WTC11 (cell line): ENCODE results near the gene DPP9. TPM values are rescaled to one million over a fixed set of nuclear protein-coding genes. Genes with fewer than 3 reads are reported as not detected.

Experiments
- ATAC-seq: fragments of 200-7000 bp; cut with Tn5 transposase; 2 replicates; pipeline ENCODE4 v1.10.0; 2021; ENCODE audit warnings: mild to moderate bottlenecking, moderate library complexity
- CTCF ChIA-PET: fragments of 300-600 bp; sonication (Branson Sonifier 250); formaldehyde crosslinking; loops from one replicate; lab custom pipeline; 2021; ENCODE audit warnings: antibody characterized with exemption; lab: Charles Lee
- POLR2A ChIA-PET: fragments of 350-600 bp; sonication (Branson Sonifier 250); formaldehyde crosslinking; loops from one replicate; lab custom pipeline; 2021; ENCODE audit warnings: antibody characterized with exemption; lab: Charles Lee
- DNase-seq: peaks from one replicate; pipeline ENCODE4 v3.0.0; 2021; ENCODE audit warnings: low spot score
- H3K27ac Mint-ChIP-seq: 2 replicates; pipeline ENCODE4 v1.8.0; 2021; ENCODE audit warnings: mixed read lengths
- H3K27me3 Mint-ChIP-seq: 2 replicates; pipeline ENCODE4 v1.8.0; 2021; ENCODE audit warnings: low read depth, mild to moderate bottlenecking, moderate library complexity, mixed read lengths
- H3K36me3 Mint-ChIP-seq: 2 replicates; pipeline ENCODE4 v1.8.0; 2021; ENCODE audit warnings: mixed read lengths
- H3K4me1 Mint-ChIP-seq: 2 replicates; pipeline ENCODE4 v1.8.0; 2022; ENCODE audit warnings: mixed read lengths
- H3K4me3 Mint-ChIP-seq: 2 replicates; pipeline ENCODE4 v1.8.0; 2021; ENCODE audit warnings: mild to moderate bottlenecking, moderate library complexity, mixed read lengths
- H3K9me3 Mint-ChIP-seq: 2 replicates; pipeline ENCODE4 v1.8.0; 2021; ENCODE audit warnings: mixed read lengths
- ELF4 ChIP-seq: sonication (generic); formaldehyde crosslinking; IDR thresholded peaks from 2 replicates; pipeline ENCODE4 v1.8.1; 2022; ENCODE audit warnings: low read depth, mild to moderate bottlenecking, moderate library complexity, missing genetic modification reagents
- ETV6 ChIP-seq: sonication (generic); formaldehyde crosslinking; IDR thresholded peaks from 2 replicates; pipeline ENCODE4 v1.8.1; 2022; ENCODE audit warnings: mild to moderate bottlenecking, missing genetic modification reagents
- FOXJ3 ChIP-seq: sonication (generic); formaldehyde crosslinking; IDR thresholded peaks from 2 replicates; pipeline ENCODE4 v1.9.0; 2021; ENCODE audit warnings: missing genetic modification reagents, mild to moderate bottlenecking, borderline replicate concordance
- GTF2I ChIP-seq: fragments of 250-450 bp; sonication (Bioruptor Pico); conservative IDR thresholded peaks from 2 replicates; pipeline ENCODE4 v1.4.0; 2021; ENCODE audit warnings: mild to moderate bottlenecking
- HMGA2 ChIP-seq: fragments of 250-450 bp; sonication (Bioruptor Pico); IDR thresholded peaks from 2 replicates; pipeline ENCODE4 v1.4.0; 2021; ENCODE audit warnings: mild to moderate bottlenecking, moderate library complexity
- JAZF1 ChIP-seq: fragments of 250-450 bp; sonication (Bioruptor Pico); IDR thresholded peaks from 2 replicates; pipeline ENCODE4 v1.9.0; 2021; ENCODE audit warnings: moderate library complexity, mild to moderate bottlenecking, inconsistent platforms
- MXD4 ChIP-seq: fragments of 250-450 bp; sonication (Bioruptor Pico); IDR thresholded peaks from 2 replicates; pipeline ENCODE4 v1.8.0; 2021; ENCODE audit warnings: mild to moderate bottlenecking, moderate library complexity, borderline replicate concordance
- NR1H2 ChIP-seq: sonication (generic); formaldehyde crosslinking; IDR thresholded peaks from 2 replicates; pipeline ENCODE4 v1.9.0; 2021; ENCODE audit warnings: mild to moderate bottlenecking, moderate library complexity, missing genetic modification reagents
- NR3C1 ChIP-seq: sonication (generic); formaldehyde crosslinking; conservative IDR thresholded peaks from 2 replicates; pipeline ENCODE4 v1.8.1; 2023; ENCODE audit warnings: low read depth, mild to moderate bottlenecking, missing genetic modification reagents
- SMAD3 ChIP-seq: sonication (generic); formaldehyde crosslinking; IDR thresholded peaks from 2 replicates; pipeline ENCODE4 v1.8.0; 2022; ENCODE audit warnings: missing genetic modification reagents, mild to moderate bottlenecking, borderline replicate concordance
- SMAD4 ChIP-seq: sonication (generic); formaldehyde crosslinking; IDR thresholded peaks from 2 replicates; pipeline ENCODE4 v1.8.0; 2022; ENCODE audit warnings: mild to moderate bottlenecking, missing genetic modification reagents
- TP53 ChIP-seq: sonication (generic); formaldehyde crosslinking; IDR thresholded peaks from 2 replicates; pipeline ENCODE4 v1.8.1; 2023; ENCODE audit warnings: mild to moderate bottlenecking, missing genetic modification reagents
- ZNF121 ChIP-seq: sonication (generic); formaldehyde crosslinking; IDR thresholded peaks from 2 replicates; pipeline ENCODE4 v1.8.0; 2023; ENCODE audit warnings: missing genetic modification reagents
- ZNF416 ChIP-seq: fragments of 250-450 bp; sonication (Bioruptor Pico); IDR thresholded peaks from 2 replicates; pipeline ENCODE4 v1.9.0; 2021; ENCODE audit warnings: mild to moderate bottlenecking, inconsistent platforms
- total RNA-seq: library from RNA; stranded (reverse); gene quantifications from 3 replicates; pipeline ENCODE4 v1.2.3, GENCODE V29; 2021
- TF ChIP-seq, protein P1 (sequence below): fragments of 250-450 bp; sonication (Bioruptor Pico); IDR thresholded peaks from 2 replicates; pipeline ENCODE4 v1.9.0; 2021; ENCODE audit warnings: mild to moderate bottlenecking
- TF ChIP-seq, protein P2 (sequence below): sonication (generic); formaldehyde crosslinking; conservative IDR thresholded peaks from 2 replicates; pipeline ENCODE4 v1.8.1; 2022; ENCODE audit warnings: mild to moderate bottlenecking, missing genetic modification reagents
- TF ChIP-seq, protein P3 (sequence below): fragments of 250-450 bp; sonication (Bioruptor Pico); IDR thresholded peaks from 2 replicates; pipeline ENCODE4 v1.8.0; 2021; ENCODE audit warnings: mild to moderate bottlenecking
- TF ChIP-seq, protein P4 (sequence below): sonication (generic); formaldehyde crosslinking; IDR thresholded peaks from 2 replicates; pipeline ENCODE4 v1.8.0; 2023; ENCODE audit warnings: mild to moderate bottlenecking, missing genetic modification reagents

The DPP9 gene
- total RNA-seq, 1 experiment from 2014 or later = 52.9 TPM

DNA sequence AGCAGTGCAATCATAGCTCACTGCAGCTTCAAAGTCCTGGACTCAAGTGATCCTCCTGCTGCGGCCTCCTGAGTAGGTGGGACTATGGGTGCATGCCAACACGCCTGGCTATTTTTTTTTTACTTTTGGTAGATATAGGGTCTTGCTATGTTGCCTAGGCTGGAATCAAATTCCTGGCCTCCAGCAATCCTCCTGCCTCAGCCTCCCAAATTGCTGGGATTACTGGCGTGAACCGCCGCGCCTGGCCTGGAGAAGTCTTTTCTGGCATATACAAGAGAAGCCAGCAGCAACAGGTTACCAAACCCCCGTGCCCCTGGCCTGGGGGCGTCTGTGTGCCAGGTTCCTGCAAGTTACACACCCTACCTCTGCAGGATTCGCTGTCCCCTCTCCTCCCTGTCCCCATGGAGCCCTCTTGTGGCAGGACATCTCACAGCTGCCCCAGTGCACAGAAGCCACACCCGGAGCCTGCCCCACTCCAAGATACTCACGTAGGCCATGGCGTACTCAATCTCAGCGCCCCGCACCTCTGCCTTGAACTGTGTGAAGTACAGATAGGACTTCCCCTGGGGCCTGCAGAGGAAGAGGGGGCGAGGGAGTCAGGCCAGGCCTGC lies 63.4 kb downstream of the DPP9 start:
- POLR2A ChIA-PET = interaction anchor here (0.6 kb wide), 1 partner anchor 13 kb away, joined by 3 read pairs; no protein-coding TSS in a partner anchor
- CTCF ChIA-PET = interaction anchor here (0.6 to 1.4 kb wide), 8 partner anchors 10 to 135 kb away, joined by 3 to 5 read pairs (median 4); partner anchors contain the start of gene FEM1A
- H3K4me3 Mint-ChIP-seq = no peak overlapping the region

DNA sequence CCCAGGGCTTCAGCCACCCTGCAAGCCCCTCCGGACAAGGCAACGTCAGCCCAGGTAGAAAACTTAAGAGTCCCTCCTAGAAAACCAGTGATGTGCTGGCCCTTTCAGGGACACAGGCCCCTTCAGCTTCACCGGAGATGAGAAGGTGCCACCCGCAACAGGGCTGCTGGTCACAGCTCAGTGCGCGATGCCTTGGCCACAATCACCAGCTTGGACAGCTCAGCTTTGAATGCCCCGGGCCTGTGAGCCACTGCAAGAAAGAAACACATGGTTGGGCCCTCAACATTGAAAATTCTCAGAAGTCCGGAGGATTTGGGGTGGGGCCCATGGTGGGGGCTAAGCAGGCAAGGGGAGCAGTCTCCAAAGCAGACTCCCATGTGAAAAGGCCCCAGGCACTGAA lies 65.8 kb downstream of the DPP9 start:
- no peaks in the 10 kb centered on the region for H3K27me3 Mint-ChIP-seq
- DNase-seq = no peak
- no peak overlapping the region for H3K4me3 Mint-ChIP-seq
- ATAC-seq = no peak
- CTCF ChIA-PET = interaction anchor here (0.6 to 2.1 kb wide), 2 partner anchors 133 to 1696 kb away, joined by 4 to 8 read pairs; no protein-coding TSS in a partner anchor
- no peaks in the 10 kb centered on the region; the same call in 1 of the 2 replicates for H3K9me3 Mint-ChIP-seq
- POLR2A ChIA-PET = no interaction called here
- no peak overlapping the region for H3K27ac Mint-ChIP-seq
- TF ChIP-seq ZNF416 (no peak), NR1H2 (no peak), ZNF121 (CRISPR knock-in tag) (no peak), SMAD3 (no peak), FOXJ3 (no peak), ETV6 (CRISPR knock-in tag) (no peak), MXD4 (CRISPR knock-in tag) (no peak)
- TF ChIP-seq, protein P1, sequence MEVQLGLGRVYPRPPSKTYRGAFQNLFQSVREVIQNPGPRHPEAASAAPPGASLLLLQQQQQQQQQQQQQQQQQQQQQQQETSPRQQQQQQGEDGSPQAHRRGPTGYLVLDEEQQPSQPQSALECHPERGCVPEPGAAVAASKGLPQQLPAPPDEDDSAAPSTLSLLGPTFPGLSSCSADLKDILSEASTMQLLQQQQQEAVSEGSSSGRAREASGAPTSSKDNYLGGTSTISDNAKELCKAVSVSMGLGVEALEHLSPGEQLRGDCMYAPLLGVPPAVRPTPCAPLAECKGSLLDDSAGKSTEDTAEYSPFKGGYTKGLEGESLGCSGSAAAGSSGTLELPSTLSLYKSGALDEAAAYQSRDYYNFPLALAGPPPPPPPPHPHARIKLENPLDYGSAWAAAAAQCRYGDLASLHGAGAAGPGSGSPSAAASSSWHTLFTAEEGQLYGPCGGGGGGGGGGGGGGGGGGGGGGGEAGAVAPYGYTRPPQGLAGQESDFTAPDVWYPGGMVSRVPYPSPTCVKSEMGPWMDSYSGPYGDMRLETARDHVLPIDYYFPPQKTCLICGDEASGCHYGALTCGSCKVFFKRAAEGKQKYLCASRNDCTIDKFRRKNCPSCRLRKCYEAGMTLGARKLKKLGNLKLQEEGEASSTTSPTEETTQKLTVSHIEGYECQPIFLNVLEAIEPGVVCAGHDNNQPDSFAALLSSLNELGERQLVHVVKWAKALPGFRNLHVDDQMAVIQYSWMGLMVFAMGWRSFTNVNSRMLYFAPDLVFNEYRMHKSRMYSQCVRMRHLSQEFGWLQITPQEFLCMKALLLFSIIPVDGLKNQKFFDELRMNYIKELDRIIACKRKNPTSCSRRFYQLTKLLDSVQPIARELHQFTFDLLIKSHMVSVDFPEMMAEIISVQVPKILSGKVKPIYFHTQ (CRISPR knock-in tag) = no peak
- TF ChIP-seq, all 79 proteins: peak for 0
- no peaks in the 10 kb centered on the region for H3K4me1 Mint-ChIP-seq
- peaks cover 30% of the 10 kb centered on the region for H3K36me3 Mint-ChIP-seq

More for the DNA sequence above, 63.4 kb downstream of the DPP9 start:
- Mint-ChIP-seq H3K4me1 (no peaks in the 10 kb centered on the region), H3K27me3 (no peaks in the 10 kb centered on the region), H3K36me3 (peaks cover 30% of the 10 kb centered on the region), H3K27ac (no peak overlapping the region), H3K9me3 (no peaks in the 10 kb centered on the region; the same call in 1 of the 2 replicates)
- ATAC-seq (peak; percentile 95), DNase-seq (peak; percentile 72)
- TF ChIP-seq TP53 (no peak), JAZF1 (CRISPR knock-in tag) (no peak), ZNF121 (CRISPR knock-in tag) (no peak), GTF2I (peak; percentile 65; the same call in 1 of the 2 replicates), ELF4 (CRISPR knock-in tag) (no peak), HMGA2 (no peak)

DNA sequence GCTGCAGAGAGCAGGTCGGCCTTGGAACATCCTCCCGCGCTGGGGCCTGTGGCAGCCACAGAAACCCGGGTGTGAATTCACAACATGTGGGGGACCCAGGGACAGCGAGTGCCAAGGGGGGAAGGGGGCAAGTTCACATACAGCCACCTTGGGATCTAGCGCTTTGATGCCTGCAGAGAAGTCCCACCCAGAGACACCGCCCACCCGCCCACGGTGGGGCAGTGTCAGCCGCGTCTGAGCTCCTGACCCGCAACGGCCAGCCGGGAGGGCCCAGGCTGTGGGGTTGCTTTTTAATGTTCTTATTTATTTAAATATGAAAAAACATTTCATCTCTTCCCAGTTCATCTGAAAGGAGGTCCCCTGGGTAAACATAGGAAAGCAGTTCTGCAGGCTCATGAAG lies 66.4 kb downstream of the DPP9 start:
- Mint-ChIP-seq H3K27me3 (no peaks in the 10 kb centered on the region), H3K27ac (no peak overlapping the region), H3K36me3 (peaks cover 30% of the 10 kb centered on the region), H3K4me1 (no peaks in the 10 kb centered on the region), H3K4me3 (no peak overlapping the region), H3K9me3 (no peaks in the 10 kb centered on the region; the same call in 1 of the 2 replicates)
- ChIA-PET POLR2A (no interaction called here), CTCF (interaction anchor here (0.6 to 2.1 kb wide), 4 partner anchors 21 to 1697 kb away, joined by 3 to 8 read pairs (median 4); partner anchors contain the start of gene FEM1A)
- no peak for ATAC-seq
- DNase-seq = no peak
- TF ChIP-seq SMAD4 (CRISPR knock-in tag) = no peak
- TF ChIP-seq, protein P2, sequence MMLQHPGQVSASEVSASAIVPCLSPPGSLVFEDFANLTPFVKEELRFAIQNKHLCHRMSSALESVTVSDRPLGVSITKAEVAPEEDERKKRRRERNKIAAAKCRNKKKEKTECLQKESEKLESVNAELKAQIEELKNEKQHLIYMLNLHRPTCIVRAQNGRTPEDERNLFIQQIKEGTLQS = no peak
- TF ChIP-seq FOXJ3 = no peak
- TF ChIP-seq, protein P3, sequence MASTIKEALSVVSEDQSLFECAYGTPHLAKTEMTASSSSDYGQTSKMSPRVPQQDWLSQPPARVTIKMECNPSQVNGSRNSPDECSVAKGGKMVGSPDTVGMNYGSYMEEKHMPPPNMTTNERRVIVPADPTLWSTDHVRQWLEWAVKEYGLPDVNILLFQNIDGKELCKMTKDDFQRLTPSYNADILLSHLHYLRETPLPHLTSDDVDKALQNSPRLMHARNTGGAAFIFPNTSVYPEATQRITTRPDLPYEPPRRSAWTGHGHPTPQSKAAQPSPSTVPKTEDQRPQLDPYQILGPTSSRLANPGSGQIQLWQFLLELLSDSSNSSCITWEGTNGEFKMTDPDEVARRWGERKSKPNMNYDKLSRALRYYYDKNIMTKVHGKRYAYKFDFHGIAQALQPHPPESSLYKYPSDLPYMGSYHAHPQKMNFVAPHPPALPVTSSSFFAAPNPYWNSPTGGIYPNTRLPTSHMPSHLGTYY (CRISPR knock-in tag) = no peak
- TF ChIP-seq, protein P4, sequence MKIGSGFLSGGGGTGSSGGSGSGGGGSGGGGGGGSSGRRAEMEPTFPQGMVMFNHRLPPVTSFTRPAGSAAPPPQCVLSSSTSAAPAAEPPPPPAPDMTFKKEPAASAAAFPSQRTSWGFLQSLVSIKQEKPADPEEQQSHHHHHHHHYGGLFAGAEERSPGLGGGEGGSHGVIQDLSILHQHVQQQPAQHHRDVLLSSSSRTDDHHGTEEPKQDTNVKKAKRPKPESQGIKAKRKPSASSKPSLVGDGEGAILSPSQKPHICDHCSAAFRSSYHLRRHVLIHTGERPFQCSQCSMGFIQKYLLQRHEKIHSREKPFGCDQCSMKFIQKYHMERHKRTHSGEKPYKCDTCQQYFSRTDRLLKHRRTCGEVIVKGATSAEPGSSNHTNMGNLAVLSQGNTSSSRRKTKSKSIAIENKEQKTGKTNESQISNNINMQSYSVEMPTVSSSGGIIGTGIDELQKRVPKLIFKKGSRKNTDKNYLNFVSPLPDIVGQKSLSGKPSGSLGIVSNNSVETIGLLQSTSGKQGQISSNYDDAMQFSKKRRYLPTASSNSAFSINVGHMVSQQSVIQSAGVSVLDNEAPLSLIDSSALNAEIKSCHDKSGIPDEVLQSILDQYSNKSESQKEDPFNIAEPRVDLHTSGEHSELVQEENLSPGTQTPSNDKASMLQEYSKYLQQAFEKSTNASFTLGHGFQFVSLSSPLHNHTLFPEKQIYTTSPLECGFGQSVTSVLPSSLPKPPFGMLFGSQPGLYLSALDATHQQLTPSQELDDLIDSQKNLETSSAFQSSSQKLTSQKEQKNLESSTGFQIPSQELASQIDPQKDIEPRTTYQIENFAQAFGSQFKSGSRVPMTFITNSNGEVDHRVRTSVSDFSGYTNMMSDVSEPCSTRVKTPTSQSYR (CRISPR knock-in tag) = no peak
- no peak for TF ChIP-seq NR3C1 (CRISPR knock-in tag)
- no peak for TF ChIP-seq JAZF1 (CRISPR knock-in tag)
- TF ChIP-seq, all 79 proteins: peak for 0
